Stimulated activated naive CD4-positive, alpha-beta T cell treated with Interleukin-2 at 50 U/mL for 16 hours (primary cell): ENCODE data around the gene MAPK10.
"Not testable (repeated sequence)": the region's sequence is repeated elsewhere in the genome, so short reads cannot be mapped to it uniquely, and the experiment has no call there.

Experiments
- DNase-seq: peaks from one replicate; lab custom pipeline; 2025; lab: John Stamatoyannopoulos, UW

MAPK10 gene

DNA sequence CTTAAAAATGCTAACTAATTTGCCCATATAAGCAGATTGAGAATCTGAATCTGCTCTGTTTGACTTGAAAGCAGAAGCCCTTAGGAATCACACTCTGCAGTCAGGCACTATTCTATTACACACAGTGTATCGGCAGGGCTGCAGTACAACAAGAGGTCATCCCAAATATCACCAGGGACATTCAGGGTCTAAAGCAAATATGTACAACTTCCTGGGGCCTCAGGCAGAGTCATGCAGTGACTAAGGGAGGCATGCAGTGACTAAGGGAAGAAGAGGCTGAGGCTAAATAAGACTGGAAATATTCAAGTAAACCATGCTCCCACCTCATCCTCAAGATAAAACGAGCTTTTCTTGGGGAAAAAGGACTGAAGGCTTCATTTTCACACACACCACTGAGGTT is 20.9 kb downstream of the MAPK10 start:
- DNase-seq, result no peak

DNA sequence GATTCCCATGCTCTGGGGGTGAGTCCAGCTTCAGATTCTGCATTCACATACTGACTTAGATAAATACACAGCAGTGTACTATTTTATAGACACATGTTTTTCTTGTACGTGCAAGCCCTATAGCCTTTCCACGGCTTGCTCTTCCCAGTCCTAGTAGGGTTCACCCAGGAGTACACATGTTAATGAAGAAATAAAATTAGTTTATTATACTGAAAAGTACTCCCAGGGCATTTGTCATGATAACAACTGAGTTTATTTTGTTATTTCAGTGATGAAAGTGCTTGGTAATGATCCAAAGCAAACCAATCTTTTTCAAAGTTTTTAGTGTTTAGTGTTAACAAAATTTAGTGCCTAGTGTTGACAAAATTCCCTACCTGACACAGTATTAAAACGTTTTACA is 21.3 kb downstream of the MAPK10 start:
- DNase-seq, result no peak

DNA sequence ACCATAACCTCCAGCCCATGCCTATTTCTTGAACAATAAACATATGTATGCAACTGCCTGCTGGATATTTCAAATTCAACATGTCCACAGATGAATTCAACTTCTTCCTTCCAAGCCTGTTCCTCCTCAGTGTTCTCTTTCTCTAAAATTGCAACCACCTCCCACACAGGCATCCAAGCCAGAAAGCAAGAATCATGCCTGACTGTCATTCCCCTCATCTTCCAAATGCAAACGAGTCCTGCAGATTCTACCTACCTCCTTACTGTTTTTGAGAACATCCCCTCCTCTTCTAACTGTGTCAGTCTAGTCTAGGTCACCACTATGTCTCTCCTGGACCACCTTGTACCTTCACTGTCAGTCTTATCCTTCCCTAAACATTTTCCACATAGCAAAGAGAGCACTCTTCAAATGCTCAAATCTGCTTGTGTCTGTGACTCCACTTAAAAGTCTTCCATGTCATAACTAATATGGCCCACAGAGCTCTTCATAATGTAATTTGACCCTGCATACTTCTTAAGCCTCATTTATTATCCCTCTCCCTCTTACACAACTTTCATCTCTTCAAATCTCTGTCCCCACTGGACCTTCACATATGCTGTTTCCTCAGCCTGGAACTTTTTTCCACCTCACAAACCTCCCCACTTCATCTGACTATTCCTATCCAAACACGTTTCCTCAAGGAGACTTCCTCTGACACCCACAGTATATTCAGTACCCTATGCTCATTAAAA is 25.7 kb downstream of the MAPK10 start:
- no peak for DNase-seq

DNA sequence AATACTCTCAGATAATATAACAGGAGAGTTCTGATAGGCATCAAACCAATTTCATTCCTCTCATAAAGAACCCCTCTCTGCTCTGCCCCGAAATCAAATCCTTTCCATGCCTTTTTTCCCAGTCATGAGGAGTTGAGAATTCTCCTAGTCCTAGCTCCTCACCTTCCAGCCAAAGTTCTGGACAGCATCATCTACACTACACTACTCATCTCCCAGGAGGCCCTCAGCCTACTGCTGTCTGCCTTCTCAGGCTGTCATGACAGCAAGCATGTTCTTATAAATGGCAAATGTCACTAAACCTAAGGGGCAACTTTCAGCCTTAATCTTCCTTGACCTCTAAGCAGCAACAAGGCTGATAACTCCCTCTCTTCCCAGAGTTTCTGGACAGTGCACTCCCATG is 26.6 kb downstream of the MAPK10 start:
- no peak for DNase-seq

DNA sequence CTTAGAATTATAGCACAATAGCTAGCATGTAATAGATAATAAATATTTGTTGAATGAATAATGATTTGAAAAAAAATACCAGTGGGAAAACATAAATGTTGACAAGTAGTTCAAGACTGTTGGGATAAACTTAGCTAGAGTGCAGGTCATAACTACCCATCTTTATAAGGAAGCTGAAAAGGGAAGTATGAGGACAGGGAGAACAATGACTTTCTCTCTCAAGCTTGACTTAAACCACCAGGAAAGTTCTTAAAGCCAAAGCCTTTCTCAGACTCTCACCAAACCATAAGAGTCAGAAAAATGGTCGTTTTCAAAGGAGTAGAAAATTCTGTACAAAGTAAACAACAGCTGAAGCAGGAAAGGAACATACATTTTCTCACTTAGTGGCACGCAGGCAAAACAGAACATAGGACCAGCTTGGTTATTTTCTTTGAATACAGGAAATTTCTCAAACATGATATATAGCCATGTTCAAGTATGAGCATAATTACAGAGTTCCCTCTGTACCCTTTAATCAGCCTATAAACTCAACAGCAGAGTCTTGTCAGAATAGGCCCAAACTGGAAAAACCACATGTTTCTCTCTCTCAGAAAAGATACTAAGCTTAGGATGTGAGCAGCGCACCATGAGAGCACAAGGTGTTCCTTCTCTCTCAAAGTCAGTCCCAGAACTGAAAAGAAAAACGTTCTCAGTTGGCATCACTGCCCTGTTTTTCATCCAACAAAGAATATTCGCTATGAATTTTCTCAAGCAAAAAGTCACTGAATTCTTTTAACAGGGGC is 28.7 kb downstream of the MAPK10 start:
- no peak for DNase-seq

DNA sequence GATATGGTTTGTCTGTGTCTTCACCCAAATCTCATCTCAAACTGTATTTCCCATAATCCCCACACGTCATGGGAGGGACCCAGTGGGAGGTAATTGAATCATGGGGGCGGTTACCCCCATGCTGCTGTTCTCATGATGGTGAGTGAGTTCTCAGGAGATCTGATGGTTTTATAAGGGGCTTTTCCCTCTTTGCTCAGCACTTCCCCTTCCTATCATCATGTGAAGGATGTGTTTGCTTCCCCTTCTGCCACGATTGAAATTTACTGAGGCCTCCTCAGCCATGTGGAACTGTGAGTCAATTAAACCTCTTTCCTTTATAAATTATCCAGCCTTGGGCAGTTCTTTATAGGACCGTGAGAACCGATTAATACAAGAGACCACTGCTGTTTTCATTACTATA is 29.4 kb downstream of the MAPK10 start:
- not testable (repeated sequence) for DNase-seq

DNA sequence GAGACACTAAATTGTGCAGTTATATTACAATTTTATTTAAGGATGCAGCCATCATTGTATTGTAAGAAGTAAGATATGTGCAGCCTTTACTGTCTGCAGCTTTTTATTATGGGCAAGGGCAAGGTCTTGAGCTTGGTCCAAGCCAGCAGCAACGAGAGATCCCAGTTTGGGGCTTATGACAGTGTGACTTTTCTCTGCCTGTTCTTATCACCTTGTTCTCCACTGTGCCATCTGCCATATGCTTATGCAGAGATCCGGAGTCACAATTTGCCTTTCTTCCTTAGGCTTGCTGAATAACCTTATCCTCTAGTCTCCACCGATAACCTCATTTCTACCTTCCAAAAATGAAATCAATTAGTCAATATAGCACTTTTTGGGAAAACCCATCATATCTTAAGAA is 30.4 kb downstream of the MAPK10 start:
- DNase-seq, result no peak

DNA sequence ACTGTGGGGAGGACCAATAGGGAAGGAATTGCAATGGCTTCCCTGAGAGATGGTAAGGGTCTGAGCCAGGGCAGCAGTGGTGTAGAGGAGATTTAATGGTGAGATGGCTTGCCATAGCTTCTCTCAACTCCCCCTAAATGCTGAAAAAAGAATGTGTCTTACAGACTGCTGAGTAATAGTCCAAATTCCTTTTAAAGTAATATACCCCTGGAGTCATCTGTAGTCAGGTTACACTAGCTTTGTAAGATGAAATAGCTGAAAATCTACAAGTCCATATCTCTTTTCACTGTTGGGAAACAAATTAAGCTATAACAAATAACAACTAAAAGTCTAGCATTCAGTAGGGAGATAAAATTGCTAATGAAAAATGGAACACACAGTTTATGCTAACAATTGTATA is 33.5 kb downstream of the MAPK10 start:
- DNase-seq, result no peak

DNA sequence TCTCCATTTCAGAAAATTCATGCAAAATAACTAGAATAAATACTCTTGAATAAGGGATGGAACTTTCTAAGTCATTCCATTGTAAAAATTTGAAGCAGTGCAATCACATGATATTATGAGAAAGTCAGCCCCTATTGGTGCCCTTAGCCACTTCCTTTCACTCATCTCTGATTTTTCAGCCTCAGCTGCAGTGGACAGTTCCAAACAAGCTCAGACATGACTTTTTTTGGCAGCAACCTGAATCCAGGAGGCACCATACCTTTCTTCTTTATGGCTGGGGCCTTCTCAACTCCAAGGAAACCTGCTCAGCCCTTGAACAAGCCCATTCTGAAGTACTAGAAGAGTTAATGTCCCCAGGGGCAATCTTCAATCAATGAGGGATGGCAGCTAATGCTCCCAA is 40.5 kb downstream of the MAPK10 start:
- DNase-seq, result no peak

DNA sequence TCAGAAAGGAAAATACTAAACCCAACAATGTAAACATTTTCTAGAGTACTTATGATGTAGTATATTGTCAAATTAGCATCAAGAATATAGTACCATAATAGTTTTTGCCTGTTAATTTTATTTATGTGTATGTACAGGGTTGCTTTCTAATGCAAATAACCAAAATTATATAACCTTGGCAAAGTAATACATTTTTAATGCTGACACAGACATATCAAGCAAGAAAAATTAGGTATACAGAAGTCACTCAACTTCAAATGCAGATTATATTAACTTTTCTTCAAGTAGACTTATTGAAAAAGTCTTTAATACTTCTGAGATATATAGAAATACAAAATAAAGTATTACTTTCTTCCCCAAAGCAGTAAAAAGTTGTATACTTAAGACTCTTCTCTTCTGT is 44.3 kb downstream of the MAPK10 start:
- DNase-seq, result no peak

DNA sequence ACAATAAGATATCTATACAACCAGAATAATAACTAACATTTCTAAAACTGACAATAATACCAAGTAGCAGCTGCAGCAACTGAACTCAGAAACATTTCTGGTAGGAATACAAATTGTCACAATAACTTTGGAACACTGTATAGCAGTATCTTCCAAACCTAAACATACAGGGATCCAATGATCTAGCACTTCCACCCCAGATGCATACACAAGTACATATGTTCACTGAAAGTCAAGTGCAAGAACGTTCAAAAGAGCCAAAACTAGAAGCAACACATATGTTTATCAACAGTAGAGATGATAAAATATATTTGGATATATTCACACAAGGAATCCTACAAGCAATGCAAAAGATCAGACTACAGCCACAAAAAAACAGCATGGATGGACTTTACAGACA is 46.2 kb downstream of the MAPK10 start:
- no peak for DNase-seq

DNA sequence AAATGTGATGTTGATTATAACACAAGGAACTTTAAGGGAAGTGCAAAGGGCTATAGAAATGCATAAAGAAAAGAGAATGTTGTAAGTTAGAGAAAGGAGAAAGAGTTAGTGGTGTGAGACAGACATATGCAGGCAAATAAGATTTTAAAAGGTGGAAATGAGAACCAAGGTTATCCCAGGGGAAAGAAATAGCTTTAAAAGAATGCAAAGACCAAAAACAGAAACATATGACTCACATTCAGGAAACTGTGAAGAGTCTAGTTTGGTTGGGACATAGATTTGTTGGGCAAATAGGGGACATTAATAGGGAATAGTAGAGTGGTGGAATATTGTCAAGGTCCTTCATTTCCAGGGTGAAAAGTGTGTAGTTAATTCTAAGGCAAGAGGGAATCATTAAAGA is 52.4 kb downstream of the MAPK10 start:
- no peak for DNase-seq

DNA sequence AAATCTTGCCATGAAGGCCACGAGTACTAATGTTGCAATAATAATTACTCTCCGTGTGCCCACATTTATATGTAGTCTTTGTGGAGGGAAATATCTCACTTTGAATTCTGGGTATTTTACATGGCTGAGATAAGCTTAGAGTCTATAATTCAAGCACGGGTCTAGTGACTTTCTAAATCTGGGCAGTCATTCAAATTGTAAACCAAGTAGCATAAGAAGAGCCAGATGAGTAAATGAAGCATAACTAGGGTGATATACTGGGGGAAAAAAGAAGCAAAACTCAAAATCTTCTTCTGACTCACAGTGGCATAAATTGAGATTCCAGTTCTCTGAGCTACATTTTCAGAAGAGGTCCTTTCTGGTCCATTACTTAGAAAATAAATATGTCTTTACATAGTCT is 53.0 kb downstream of the MAPK10 start:
- no peak for DNase-seq

DNA sequence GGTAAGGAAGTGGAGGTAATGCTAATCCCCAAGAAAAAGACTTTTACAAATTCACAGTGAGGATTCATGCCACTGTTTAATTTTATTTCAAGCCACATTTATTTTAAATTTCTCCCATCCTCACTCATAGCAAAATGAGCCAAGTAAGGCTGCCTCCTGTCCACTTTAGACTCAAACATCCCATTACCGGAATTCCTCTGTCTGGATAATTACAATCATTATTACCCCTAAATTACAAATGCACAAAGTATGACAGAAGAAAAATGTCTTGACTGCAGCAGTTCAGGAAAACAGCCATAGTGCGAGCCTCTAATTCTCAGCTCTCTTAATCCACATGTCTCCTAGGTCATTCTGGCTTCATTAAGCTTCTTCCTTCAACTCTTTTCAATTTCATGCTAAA is 57.0 kb downstream of the MAPK10 start:
- DNase-seq, result no peak

DNA sequence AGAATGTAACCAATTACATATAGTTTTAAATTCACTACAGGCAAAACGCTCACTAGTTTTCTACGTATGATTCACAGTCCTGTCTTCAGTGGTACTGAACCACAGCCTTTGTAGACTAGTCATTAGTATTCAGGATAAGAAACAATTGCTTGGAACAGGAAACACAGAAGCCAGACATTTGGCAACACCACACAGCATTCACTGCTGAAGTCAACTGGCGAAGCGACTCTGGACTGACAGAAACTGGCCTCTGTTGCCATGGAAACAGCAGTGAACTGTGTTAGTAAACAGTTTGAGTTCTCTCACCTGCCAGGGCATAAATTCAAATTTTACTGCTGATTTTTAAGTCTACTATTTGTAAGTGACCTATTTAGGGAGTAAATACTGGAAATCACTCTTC is 57.6 kb downstream of the MAPK10 start:
- DNase-seq, result no peak

DNA sequence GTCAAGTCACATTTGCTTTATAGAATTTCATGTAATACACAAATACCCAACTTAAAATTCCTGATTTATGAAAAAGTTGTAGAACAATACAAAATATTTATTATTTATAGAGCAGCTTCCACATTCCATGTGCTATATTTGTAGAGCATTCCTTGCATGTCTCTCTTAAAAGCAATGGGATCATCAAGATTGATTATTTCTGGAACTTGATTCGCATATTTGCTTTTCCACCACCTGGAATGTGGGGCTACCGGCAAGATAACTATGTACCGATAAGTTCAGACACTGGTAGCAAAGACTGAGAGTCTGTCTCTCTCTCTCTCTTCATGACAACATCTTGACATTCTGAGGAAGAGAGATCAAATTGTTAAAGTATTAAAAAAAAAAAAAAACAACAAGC is 59.3 kb downstream of the MAPK10 start:
- no peak for DNase-seq

DNA sequence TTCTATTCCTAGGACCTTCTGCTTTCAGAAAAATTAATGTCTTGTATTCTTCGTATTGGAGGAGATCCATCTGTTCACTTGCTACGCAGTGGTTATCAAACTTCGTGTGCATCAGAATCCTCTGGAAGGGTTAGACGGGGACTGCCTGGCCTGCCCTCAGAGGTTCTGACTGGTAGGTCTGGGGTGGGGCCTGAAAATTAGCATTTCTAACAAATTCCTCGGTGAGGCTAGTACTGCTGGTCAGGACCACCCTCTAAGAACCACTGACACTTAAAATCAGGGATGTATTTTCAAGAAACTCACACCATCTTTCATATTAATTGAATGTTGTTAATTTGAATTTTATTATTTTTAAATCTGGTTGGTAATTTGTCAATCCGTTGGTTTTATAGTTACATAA is 63.0 kb downstream of the MAPK10 start:
- no peak for DNase-seq

DNA sequence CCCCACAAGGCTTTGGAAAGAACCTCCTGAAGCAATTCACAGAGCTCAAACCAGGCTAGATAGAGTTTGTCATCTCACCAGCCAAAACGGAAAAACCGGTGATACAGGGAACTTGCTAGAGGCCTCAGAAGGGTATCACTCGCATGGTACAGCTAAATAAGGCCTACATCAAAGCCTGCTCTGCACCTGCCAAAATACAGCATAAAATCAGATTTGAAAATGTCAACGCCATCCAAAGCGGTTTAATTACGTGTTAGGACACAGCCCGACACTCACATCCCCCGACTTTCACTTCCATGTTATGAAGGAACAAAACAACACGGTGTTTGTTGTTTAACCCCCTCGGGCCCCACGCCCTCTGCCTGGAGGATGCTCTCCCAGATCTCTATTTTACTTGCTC is 65.0 kb downstream of the MAPK10 start:
- no peak for DNase-seq

DNA sequence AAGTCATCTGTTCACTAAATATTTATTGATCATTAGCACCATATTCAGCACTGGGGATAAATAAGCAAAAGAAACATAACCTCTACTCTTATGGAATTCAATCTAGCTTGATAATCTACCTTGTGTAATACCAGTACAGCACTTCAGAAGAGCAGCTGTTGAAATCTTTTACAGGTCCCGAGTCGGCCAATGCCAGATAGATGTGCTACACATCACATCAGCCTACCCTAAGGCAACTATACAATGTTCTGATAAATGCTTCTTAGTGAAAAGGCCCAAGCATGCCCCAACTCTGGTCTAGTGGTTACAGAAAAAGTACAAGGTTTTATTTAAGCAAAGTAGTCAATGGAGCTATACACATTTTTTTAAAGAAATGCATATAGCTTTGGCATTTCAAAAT is 68.7 kb downstream of the MAPK10 start:
- DNase-seq, result no peak

DNA sequence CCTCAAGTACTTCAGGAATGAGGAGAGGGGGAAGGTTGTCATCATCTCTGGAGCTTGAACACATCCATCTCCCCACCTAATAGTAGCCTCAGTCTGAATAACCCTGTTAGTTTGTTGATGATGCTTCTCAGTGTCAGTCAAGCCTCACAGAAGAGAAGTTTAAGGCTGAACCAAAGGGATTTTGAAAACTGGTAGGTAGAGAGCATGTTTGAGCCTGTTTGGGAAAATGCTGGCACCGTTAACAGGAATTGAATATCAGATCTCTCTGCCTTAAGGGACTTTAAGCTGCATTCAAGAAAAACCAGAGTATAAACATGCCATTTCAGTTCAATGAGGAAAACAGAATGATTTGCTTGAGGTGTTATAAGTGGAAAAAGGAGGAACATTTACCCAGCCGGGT is 73.1 kb downstream of the MAPK10 start:
- no peak for DNase-seq

DNA sequence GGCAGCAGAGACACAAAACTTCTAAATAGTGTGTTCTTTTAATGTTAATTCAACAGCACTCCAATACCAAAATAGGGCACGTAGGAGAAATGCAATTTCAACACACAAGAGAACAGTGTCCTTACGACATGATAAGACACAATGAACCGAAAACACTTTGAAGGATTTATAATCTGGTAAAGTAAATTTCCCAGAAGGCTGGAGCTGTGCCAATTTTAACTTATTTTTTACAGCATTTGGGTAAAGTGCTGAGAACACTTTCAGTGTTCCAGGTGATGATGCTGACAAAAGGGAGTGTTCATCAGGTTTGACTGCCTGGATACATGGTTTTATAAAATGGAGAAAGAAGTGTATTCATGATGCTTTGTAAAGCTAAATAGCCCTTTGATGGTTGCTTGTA is 76.5 kb downstream of the MAPK10 start:
- no peak for DNase-seq

DNA sequence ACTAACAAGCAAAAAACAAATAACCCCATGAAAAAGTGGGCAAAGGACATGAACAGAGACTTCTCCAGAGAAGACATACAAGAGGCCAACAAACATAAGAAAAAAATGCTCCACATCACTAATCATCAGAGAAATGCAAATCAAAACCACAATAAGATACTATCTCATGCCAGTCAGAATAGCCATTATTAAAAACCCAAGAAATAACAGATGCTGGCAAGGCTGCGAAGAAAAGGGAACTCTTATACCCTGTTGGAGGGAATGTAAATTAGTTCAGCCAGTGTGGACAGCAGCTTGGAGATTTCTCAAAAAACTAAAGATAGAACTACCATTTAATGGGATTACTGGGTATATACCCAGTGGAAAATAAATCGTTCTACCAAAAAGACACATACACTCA is 79.6 kb downstream of the MAPK10 start:
- DNase-seq, result no peak

DNA sequence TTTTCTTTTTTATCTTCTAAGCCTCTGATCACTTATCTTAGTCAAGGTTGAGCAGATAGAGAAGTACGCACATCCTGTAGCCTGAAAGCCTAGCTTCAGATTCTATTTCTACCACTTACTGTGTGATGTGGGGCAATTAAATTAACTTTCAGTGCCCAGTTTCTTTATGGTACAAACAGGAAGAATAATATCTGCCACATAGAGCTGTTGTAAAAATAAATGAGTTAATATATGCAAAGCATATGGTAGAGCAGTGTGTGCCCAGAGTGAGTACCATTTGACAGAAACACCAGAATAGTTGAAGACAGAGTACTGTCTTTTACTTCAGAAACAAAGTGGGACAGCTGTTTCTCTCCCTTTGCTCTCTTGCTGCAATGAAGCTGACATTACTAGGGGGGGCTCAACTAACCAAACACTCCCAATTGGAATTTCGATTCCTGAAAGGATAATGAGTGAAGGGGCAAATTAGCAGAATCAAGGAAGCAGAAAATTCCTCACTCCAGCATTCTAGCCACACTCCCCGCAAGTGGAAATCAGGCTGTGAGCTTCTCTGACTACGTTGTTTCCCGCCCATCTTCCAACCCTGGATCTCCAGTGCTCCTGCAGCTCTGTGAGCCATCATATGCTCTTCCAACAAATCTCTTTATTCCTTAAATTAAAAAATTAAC is 80.4 kb downstream of the MAPK10 start:
- DNase-seq, result no peak
